Measurements from ENCODE around the gene ANO6. TPM values are rescaled to one million over a fixed set of nuclear protein-coding genes. Genes with fewer than 3 reads are reported as not detected.

Gene ANO6
- total RNA-seq, 1 donor from 2014 or later: 32.0 TPM

- no peak overlapping the region for H3K4me3 Mint-ChIP-seq
- H3K27me3 Mint-ChIP-seq (ENCODE audit: low read depth): no peaks in the 10 kb centered on the region
- DNase-seq (ENCODE audit: low read depth, low spot score): no peak
- H3K9me3 Mint-ChIP-seq: no peaks in the 10 kb centered on the region
- peaks cover 17% of the 10 kb centered on the region for H3K36me3 Mint-ChIP-seq (ENCODE audit: low read depth)
- H3K4me1 Mint-ChIP-seq: peaks cover 18% of the 10 kb centered on the region
- TF ChIP-seq CTCF (conservative IDR thresholded peaks at IDR 0.05): no peak
- H3K27ac Mint-ChIP-seq (ENCODE audit: unreplicated experiment): no peak overlapping the region
Observed at GRCh38 chr12:45281994-45282393, 66.1 kb downstream of the ANO6 start.

- Mint-ChIP-seq H3K36me3 (ENCODE audit: low read depth) (peaks cover 17% of the 10 kb centered on the region), H3K4me1 (peaks cover 18% of the 10 kb centered on the region), H3K27me3 (ENCODE audit: low read depth) (no peaks in the 10 kb centered on the region), H3K4me3 (no peak overlapping the region), H3K27ac (ENCODE audit: unreplicated experiment) (no peak overlapping the region), H3K9me3 (no peaks in the 10 kb centered on the region)
- no peak for DNase-seq (ENCODE audit: low read depth, low spot score)
- no peak for TF ChIP-seq CTCF (conservative IDR thresholded peaks at IDR 0.05)
Observed at GRCh38 chr12:45282411-45282810, 66.5 kb downstream of the ANO6 start.

DNA sequence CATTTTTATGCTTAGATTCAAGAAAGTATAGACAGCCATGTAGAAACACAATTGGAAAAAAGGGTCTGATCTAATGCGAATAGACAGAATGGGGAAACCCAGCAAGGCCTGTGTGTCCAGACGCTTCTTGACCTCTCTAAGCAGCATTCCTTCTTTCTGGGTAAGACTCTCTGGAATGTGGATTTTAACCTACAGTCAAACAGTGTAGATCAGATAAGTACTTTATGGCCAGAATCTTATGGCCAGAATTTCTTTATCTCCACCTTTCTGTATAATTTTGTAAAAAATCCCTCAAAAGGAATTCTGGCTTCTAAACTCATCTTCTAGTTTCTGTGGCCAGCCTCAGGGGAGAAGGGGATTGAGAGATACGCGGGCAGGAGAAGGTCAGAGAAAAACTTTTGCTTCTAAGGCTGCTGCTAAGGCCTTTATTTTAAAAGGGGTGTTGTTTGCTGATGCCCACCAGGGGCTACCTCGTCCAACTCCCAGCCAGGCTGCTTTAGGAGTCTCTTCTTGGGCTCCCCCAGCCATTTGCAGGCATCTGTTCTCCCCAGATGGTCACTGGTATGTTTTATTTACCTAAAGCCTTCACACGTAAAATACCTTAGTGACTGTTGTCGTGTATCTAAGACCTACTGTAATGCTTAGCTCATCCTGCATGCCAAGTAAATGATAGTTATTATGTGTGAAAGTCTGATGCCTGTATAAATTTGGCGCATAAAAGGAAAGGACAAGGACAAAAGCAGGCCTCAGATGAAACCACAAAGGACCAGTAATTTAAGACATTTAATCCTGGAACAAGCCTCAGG lies 68.4 kb downstream of the ANO6 start:
- H3K4me1 Mint-ChIP-seq: peaks cover 17% of the 10 kb centered on the region
- H3K9me3 Mint-ChIP-seq: no peaks in the 10 kb centered on the region
- DNase-seq (ENCODE audit: low read depth, low spot score): no peak
- peak; percentile 20 for TF ChIP-seq CTCF (conservative IDR thresholded peaks at IDR 0.05)
- peaks cover 17% of the 10 kb centered on the region for H3K36me3 Mint-ChIP-seq (ENCODE audit: low read depth)
- no peak overlapping the region for H3K27ac Mint-ChIP-seq (ENCODE audit: unreplicated experiment)
- no peak overlapping the region for H3K4me3 Mint-ChIP-seq
- H3K27me3 Mint-ChIP-seq (ENCODE audit: low read depth): no peaks in the 10 kb centered on the region

DNA sequence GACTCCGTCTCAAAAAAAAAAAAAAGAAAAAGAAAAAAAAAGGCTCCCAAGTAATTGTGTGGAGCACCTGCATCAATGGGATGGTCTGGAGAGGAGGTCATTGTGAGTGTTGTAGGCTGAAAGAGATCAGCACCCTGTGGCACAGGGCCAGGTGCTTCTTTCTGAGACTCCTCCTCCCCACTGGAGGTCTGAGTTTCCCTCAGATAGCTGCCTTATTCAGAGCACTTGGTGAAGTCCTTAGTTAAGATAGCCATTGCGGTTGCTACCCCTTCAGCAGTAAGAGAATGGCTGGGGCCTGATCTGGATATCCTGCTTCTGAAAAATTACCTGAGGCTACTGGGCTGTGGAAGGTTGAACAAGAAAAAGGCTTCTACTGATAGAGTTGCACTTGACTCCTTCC lies 69.8 kb downstream of the ANO6 start:
- no peaks in the 10 kb centered on the region for H3K9me3 Mint-ChIP-seq
- H3K27me3 Mint-ChIP-seq (ENCODE audit: low read depth): no peaks in the 10 kb centered on the region
- no peak overlapping the region for H3K27ac Mint-ChIP-seq (ENCODE audit: unreplicated experiment)
- H3K4me3 Mint-ChIP-seq: no peak overlapping the region
- peaks cover 4% of the 10 kb centered on the region for H3K4me1 Mint-ChIP-seq
- no peak for TF ChIP-seq CTCF (conservative IDR thresholded peaks at IDR 0.05)
- no peak for DNase-seq (ENCODE audit: low read depth, low spot score)
- H3K36me3 Mint-ChIP-seq (ENCODE audit: low read depth): peaks cover 17% of the 10 kb centered on the region

GRCh38 chr12:45286621-45287020 lies 70.7 kb downstream of the ANO6 start:
- DNase-seq (ENCODE audit: low read depth, low spot score): no peak
- peaks cover 17% of the 10 kb centered on the region for H3K36me3 Mint-ChIP-seq (ENCODE audit: low read depth)
- TF ChIP-seq CTCF (conservative IDR thresholded peaks at IDR 0.05): no peak
- H3K27me3 Mint-ChIP-seq (ENCODE audit: low read depth): no peaks in the 10 kb centered on the region
- H3K27ac Mint-ChIP-seq (ENCODE audit: unreplicated experiment): no peak overlapping the region
- no peaks in the 10 kb centered on the region for H3K9me3 Mint-ChIP-seq
- peaks cover 4% of the 10 kb centered on the region for H3K4me1 Mint-ChIP-seq
- H3K4me3 Mint-ChIP-seq: no peak overlapping the region

Measured in neural crest cell (in vitro differentiated cells).